ENCODE measurements around the gene STRBP. TPM values are rescaled to one million over a fixed set of nuclear protein-coding genes. Genes with fewer than 3 reads are reported as not detected.
A peak's percentile ranks its signal among the peaks of the same experiment; 100 is the strongest.

Gene STRBP
- total and polyA plus RNA-seq, 9 of the 15 experiments (the other 6 are each of a cell fraction or from before 2014, with no cell fraction given): 27.7 to 84.0 (median 70.2) TPM

DNA sequence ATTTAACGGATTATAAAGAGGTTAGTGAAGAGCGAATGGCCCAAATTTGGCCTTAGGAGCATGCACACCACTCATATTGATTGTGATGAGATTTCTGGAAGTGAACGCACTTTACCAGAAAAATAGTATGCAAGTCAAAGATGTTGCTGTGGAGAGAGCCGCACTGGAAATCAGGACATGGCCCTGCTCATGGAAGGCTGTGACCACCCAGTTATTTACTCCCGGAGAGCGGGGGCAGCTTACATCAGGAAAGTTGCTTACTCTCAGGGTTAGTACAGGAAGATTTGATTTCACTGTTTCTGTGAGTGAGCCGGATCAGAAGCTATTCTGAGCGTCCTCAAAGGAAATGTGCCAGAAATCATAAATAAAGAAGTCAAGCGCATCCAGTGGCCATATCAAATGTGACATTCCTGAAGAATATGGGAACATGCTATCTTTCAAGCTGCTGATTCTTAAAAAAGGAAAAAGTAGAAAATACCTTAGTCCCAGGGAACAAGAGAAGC lies 42.9 kb upstream of the STRBP start:
- Histone ChIP-seq H3K79me2 (ENCODE audit: control insufficient read depth, insufficient read depth, low read length) (no peaks in the 10 kb centered on the region), H3K36me3 (ENCODE audit: control insufficient read depth, insufficient read depth, low read length) (no peaks in the 10 kb centered on the region), H3K9me1 (ENCODE audit: control insufficient read depth, insufficient read depth, low read length) (no peaks in the 10 kb centered on the region), H3K27ac (ENCODE audit: extremely low read depth, low read depth, low read length) (no peak overlapping the region), H3K4me1 (replicated peaks in 1 of 2; ENCODE audit: control insufficient read depth in 2 of 2, insufficient read depth in 2 of 2, low read length in 2 of 2) (peaks cover 18 to 37% of the 10 kb centered on the region in 2 experiments), H3K9me3 (replicated peaks; ENCODE audit: control insufficient read depth, insufficient read depth, low read depth, low read length) (no peaks in the 10 kb centered on the region), H2AFZ (ENCODE audit: low read depth, low read length) (peak overlapping the region; percentile 55), H4K20me1 (replicated peaks; ENCODE audit: control insufficient read depth, insufficient read depth, low read length) (no peaks in the 10 kb centered on the region), H3K4me2 (ENCODE audit: insufficient read depth, low read length) (no peak overlapping the region), H3K4me3 (no peak overlapping the region), H3K27me3 (ENCODE audit: control insufficient read depth in 2 of 2, insufficient read depth in 2 of 2, low read length in 2 of 2) (no peaks in the 10 kb centered on the region; a peak in 1 of 5 replicates), H3K9ac (ENCODE audit: insufficient read depth in 1 of 2, low read depth in 2 of 2, low read length in 2 of 2) (no peak overlapping the region)
- in situ Hi-C loops (cut with MboI): no loop called here
- BruUV-seq (replicated peaks): no TSS peak
- DNase-seq (ENCODE audit: extremely low read depth in 1 of 4, low spot score in 3 of 4) (peak in 1 of 4 experiments; percentile 1), FAIRE-seq (no peak), ATAC-seq (no peak)
- 61% methylated on average over 9 of the region's 9 CpGs for WGBS (ENCODE audit: insufficient coverage, low coverage, missing lambda C conversion rate)
- TF ChIP-seq, protein P1, sequence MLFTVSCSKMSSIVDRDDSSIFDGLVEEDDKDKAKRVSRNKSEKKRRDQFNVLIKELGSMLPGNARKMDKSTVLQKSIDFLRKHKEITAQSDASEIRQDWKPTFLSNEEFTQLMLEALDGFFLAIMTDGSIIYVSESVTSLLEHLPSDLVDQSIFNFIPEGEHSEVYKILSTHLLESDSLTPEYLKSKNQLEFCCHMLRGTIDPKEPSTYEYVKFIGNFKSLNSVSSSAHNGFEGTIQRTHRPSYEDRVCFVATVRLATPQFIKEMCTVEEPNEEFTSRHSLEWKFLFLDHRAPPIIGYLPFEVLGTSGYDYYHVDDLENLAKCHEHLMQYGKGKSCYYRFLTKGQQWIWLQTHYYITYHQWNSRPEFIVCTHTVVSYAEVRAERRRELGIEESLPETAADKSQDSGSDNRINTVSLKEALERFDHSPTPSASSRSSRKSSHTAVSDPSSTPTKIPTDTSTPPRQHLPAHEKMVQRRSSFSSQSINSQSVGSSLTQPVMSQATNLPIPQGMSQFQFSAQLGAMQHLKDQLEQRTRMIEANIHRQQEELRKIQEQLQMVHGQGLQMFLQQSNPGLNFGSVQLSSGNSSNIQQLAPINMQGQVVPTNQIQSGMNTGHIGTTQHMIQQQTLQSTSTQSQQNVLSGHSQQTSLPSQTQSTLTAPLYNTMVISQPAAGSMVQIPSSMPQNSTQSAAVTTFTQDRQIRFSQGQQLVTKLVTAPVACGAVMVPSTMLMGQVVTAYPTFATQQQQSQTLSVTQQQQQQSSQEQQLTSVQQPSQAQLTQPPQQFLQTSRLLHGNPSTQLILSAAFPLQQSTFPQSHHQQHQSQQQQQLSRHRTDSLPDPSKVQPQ (CRISPR knock-in tag; IDR thresholded peaks at IDR 0.05; ENCODE audit: borderline replicate concordance): no peak
- TF ChIP-seq SMARCC2 (IDR thresholded peaks at IDR 0.05; ENCODE audit: low read depth): no peak
- CTCF ChIA-PET (ENCODE audit: low intra/inter-chr PET ratio): no interaction called here
- intact Hi-C loops (cut with micrococcal nuclease): no loop called here
- POLR2A ChIA-PET: interaction anchor here (0.8 kb wide), 1 partner anchor 9 kb away, joined by 3 read pairs; no protein-coding TSS in a partner anchor

Data from K562 (cell line).